Esophagus (tissue), 2 donors: ENCODE results near the gene ME3. TPM values are rescaled to one million over a fixed set of nuclear protein-coding genes. Genes with fewer than 3 reads are reported as not detected.

Experiments used
- H3K27ac ChIP-seq, 2 donors: one replicate each; pipeline ENCODE4 v1.5.1; 2013; ENCODE audit warnings: low read depth in 2 of 2, mild to moderate bottlenecking in 2 of 2, inconsistent platforms in 1 of 2, low read length in 1 of 2, moderate library complexity in 1 of 2
- H3K27me3 ChIP-seq, 2 donors: one replicate each; pipeline ENCODE4 v1.6.1; 2013; ENCODE audit warnings: low read length in 2 of 2, control low read depth in 1 of 2, mild to moderate bottlenecking in 1 of 2; ENCODE audit not compliant: insufficient read depth in 2 of 2, control insufficient read depth in 1 of 2
- H3K36me3 ChIP-seq, 2 donors: one replicate each; pipeline ENCODE4 v1.6.1; 2013; ENCODE audit warnings: low read length in 1 of 2; ENCODE audit not compliant: control insufficient read depth in 2 of 2, insufficient read depth in 2 of 2
- H3K4me1 ChIP-seq, 2 donors: one replicate each; pipeline ENCODE4 v1.6.1; 2013; ENCODE audit warnings: low read length in 1 of 2; ENCODE audit not compliant: control insufficient read depth in 2 of 2, insufficient read depth in 2 of 2
- H3K4me3 ChIP-seq, 2 donors: one replicate each; pipeline ENCODE4 v1.5.1; 2013; ENCODE audit warnings: low read length in 2 of 2, mild to moderate bottlenecking in 2 of 2, low read depth in 1 of 2, moderate library complexity in 1 of 2
- H3K9me3 ChIP-seq, 2 donors: one replicate each; pipeline ENCODE4 v1.6.1; 2013; ENCODE audit warnings: mild to moderate bottlenecking in 2 of 2, low read depth in 1 of 2, low read length in 1 of 2, moderate library complexity in 1 of 2; ENCODE audit not compliant: control insufficient read depth in 2 of 2, insufficient read depth in 1 of 2
- WGBS, 2 donors: extraction: QIAGEN DNeasy Blood & Tissue Kit; methylation state at CpG; one replicate each; pipeline ENCODE4 v1.1.7; 2013; 5-methylcytosine and 5-hydroxymethylcytosine counted together
- polyA plus RNA-seq, 2 donors: library from polyadenylated mRNA; stranded (reverse); fragments of 200-250 nt; gene quantifications; one replicate each; pipeline ENCODE4 v1.2.3, GENCODE V29; 2013
- donor health status: healthy with polysubstance abuse.
- donor health status: Bipolar disorder and iron deficiency.

The ME3 gene
- polyA plus RNA-seq, 2 donors = 3.0 to 4.5 TPM

GRCh38 chr11:86510097-86510496, 162.3 kb downstream of the ME3 start:
- H3K27ac ChIP-seq = no peak overlapping the region
- H3K4me1 ChIP-seq = no peaks in the 10 kb centered on the region
- no peaks in the 10 kb centered on the region for H3K27me3 ChIP-seq
- WGBS, 2 donors = 91 to 94% methylated on average over 2 of the region's 2 CpGs
- no peak overlapping the region for H3K4me3 ChIP-seq
- H3K36me3 ChIP-seq = peaks cover 0 to 2% of the 10 kb centered on the region in 2 donors
- no peaks in the 10 kb centered on the region for H3K9me3 ChIP-seq

DNA sequence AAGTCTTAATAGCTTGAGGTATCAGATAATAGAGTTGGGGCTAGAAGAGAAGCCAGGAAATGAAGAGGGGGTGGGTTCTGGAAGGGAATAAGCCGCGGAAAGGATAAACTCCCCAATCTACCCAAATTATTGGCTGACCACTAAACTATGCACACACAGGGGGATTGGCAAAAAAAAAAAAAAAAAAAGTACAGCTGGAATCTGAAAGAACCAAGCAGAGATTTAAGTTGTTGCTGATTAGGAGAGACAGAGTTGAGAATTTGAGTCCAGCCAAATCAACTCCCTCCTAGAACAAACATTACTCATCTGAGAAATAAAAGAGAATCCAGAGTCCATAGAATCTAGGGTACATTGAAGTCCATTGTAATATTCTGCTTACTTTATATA, 162.8 kb downstream of the ME3 start:
- Histone ChIP-seq H3K4me1 (no peaks in the 10 kb centered on the region), H3K36me3 (peaks cover 0 to 2% of the 10 kb centered on the region in 2 donors), H3K4me3 (no peak overlapping the region), H3K27me3 (no peaks in the 10 kb centered on the region), H3K27ac (no peak overlapping the region), H3K9me3 (no peaks in the 10 kb centered on the region)
- 2 to 3% methylated on average over 2 of the region's 2 CpGs for WGBS, 2 donors

- Histone ChIP-seq H3K9me3 (no peaks in the 10 kb centered on the region), H3K4me3 (no peak overlapping the region), H3K27ac (no peak overlapping the region), H3K27me3 (no peaks in the 10 kb centered on the region), H3K4me1 (no peaks in the 10 kb centered on the region), H3K36me3 (peaks cover 0 to 2% of the 10 kb centered on the region in 2 donors)
- WGBS, 2 donors = 64 to 78% methylated on average over 6 of the region's 6 CpGs
Observed at GRCh38 chr11:86508604-86509587, 163.5 kb downstream of the ME3 start.

- Histone ChIP-seq H3K9me3 (no peaks in the 10 kb centered on the region), H3K4me3 (no peak overlapping the region), H3K36me3 (peaks cover 0 to 2% of the 10 kb centered on the region in 2 donors), H3K27me3 (no peaks in the 10 kb centered on the region), H3K27ac (no peak overlapping the region), H3K4me1 (no peaks in the 10 kb centered on the region)
- whole genome bisulfite sequencing, 2 donors = 98 to 99% methylated on average over 4 of the region's 4 CpGs
Observed at GRCh38 chr11:86507249-86507845, 165.1 kb downstream of the ME3 start.

DNA sequence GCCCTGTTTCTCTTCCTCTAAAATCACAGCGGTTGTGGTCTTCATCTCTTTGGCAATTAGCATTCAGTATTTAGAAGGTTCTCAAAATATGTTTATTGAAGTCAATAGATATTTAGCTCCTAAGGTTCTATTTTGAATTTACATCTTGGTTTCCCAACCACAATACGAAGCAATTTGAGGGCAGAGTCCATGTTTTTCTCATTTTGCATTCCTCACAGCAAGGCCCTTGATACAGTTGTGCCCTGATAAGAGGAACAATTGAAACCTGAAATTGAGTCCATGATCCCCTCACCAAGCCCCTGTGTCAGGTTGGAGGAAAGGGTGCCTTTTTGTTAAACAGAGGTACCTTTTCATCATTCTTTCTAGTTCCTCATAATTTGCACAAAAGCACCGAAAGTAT, 166.2 kb downstream of the ME3 start:
- Histone ChIP-seq H3K4me3 (no peak overlapping the region), H3K9me3 (no peaks in the 10 kb centered on the region), H3K27me3 (no peaks in the 10 kb centered on the region), H3K36me3 (peaks cover 0 to 2% of the 10 kb centered on the region in 2 donors), H3K27ac (no peak overlapping the region), H3K4me1 (no peaks in the 10 kb centered on the region)
- WGBS, 2 donors = 90 to 96% methylated on average over 3 of the region's 3 CpGs

DNA sequence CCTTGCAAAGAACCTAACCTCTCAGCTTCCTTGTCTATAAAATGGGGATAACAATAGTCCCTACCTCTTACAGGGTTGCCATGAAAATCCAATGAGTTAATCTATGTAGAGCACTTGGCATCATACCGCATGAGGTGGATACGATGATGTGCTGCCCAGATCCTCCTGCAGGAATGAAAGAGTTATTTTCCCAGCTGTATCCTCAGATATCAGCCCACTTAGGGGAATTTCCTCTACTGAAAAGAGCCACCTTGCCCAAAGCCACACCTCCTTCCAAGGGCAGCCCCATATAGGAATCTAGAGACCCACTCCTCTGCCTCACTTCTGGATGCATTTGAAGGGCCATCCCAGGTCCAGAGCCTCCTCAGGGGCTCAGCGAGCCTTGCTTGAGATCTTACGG, 169.3 kb downstream of the ME3 start:
- Histone ChIP-seq H3K4me1 (no peaks in the 10 kb centered on the region), H3K4me3 (no peak overlapping the region), H3K27me3 (no peaks in the 10 kb centered on the region), H3K9me3 (no peaks in the 10 kb centered on the region), H3K36me3 (peaks cover 0 to 2% of the 10 kb centered on the region in 2 donors), H3K27ac (no peak overlapping the region)
- WGBS, 2 donors = 88% methylated on average over 4 of the region's 4 CpGs

- Histone ChIP-seq H3K27ac (no peak overlapping the region), H3K27me3 (no peaks in the 10 kb centered on the region), H3K9me3 (no peaks in the 10 kb centered on the region), H3K4me3 (no peak overlapping the region), H3K36me3 (peaks cover 0 to 2% of the 10 kb centered on the region in 2 donors), H3K4me1 (no peaks in the 10 kb centered on the region)
- WGBS, 2 donors = 95 to 96% methylated on average over 3 of the region's 3 CpGs
Observed at GRCh38 chr11:86502137-86502642, 170.2 kb downstream of the ME3 start.

DNA sequence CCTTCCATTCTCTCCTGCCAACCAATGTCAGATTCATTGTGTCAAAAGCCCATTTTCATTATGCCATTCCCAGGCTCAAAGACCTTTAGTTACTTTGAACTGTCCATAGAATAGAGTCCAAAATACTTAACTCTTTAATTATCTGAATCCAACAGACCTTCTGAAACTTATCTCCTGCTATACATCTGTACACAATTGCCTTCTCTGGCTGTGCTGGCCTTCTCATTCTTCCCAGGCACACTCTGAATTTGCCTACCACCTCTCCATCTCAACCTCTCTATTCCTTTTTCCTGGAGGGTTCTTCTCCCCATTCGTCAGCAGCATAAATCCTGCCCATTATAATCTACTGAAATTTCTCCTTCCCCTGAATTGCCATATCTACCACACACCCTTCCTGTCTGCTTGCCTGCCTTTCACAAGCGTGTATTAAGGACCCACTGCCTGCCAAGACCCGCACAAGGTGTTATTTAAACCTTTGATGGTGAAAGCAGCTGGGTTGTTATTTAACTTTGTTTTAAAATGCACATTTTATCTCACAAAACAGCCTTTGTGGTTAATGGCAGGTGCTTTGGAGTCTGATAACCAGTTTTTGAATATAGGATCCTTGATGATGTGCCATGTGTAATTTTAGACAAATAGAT, 171.8 kb downstream of the ME3 start:
- Histone ChIP-seq H3K36me3 (no peaks in the 10 kb centered on the region), H3K9me3 (no peaks in the 10 kb centered on the region), H3K4me1 (no peaks in the 10 kb centered on the region), H3K27me3 (no peaks in the 10 kb centered on the region), H3K4me3 (no peak overlapping the region), H3K27ac (no peak overlapping the region)
- WGBS, 2 donors = 71 to 73% methylated on average over 3 of the region's 3 CpGs

DNA sequence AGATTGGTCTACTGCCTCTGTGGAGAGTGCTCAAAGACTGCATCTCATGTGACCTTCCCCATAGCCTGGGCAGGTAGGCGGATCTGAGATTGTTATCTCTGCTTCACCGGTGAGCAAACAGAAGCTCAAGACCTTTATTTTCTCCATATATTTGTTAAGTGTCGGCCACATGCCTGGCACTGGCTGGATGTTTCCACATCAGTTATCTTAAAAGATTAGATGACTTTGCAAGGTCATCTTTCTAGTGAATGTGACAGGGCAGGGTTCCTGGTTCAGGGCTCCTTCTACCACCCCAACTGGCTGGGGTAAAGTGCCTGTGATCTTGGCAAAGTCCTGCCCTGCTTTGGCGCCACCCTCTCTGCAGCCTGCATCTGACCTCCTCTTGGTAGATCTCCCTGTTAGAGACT, 172.7 kb downstream of the ME3 start:
- Histone ChIP-seq H3K4me3 (no peak overlapping the region), H3K27me3 (no peaks in the 10 kb centered on the region), H3K27ac (no peak overlapping the region), H3K9me3 (no peaks in the 10 kb centered on the region), H3K4me1 (no peaks in the 10 kb centered on the region), H3K36me3 (no peaks in the 10 kb centered on the region)
- WGBS, 2 donors = 66 to 84% methylated on average over 4 of the region's 4 CpGs
